Activated CD4-positive, CD25-positive, alpha-beta regulatory T cell (primary cell): ENCODE measurements around the gene EGFL8.
A peak's percentile ranks its signal among the peaks of the same experiment; 100 is the strongest.

ENCODE experiments used
- DNase-seq, 4 experiments: peaks; one replicate each; lab custom pipeline; 2025; lab: John Stamatoyannopoulos, UW

EGFL8 gene

DNA sequence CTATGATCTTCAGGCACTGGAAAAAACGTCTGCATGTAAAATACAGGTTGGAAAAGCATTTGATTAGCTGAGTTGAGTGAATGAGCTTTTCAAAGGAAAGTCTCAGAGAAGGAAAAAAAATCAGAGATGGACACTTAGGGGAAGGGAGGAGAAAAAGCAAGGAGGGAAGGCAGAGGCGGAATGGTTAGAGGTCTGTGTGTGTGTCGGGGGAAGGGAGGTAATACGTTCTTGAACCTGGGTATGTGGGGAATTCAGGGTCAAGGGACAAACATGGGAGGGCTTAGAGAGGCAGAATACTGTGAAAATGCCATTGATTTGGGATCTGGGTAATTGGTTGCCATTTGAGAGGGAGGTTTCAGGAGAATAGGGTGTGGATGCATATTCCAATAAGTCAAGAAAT, 17.7 kb upstream of the EGFL8 start:
- no peak for DNase-seq

DNA sequence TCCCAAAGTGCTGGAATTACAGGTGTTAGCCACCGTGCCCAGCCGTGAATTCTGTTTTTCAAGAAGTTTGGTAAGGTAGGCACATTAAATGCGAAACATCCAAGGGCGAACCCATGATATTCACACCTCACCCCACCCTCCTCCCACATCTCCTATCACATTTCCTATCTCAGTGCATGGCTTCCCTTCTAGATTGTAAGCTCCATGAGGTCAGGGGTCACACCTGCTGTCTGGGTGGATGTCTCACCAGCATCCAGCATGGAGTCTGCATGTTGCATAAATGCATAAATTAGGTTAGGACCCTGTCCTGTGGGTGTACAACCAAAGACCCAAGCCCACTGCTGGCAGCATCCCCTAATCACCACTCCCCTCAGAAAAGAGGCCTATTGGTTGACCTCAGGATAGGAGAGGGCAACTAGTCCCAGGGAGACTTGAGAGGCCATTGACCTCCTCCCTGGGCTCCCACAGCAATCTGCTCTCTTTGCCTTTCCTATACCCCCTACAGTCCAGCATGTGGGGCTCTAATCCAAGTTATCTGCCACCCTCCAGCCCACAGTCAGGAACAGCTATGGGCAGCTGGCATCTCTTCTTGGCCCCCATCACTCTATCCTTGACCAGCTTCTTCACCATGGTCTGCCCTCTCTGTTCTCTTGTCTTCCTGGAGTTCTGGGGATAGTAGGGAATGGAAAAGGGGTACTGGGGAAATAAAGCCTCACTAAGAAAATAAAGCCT, 16.8 kb upstream of the EGFL8 start:
- DNase-seq, result no peak

DNA sequence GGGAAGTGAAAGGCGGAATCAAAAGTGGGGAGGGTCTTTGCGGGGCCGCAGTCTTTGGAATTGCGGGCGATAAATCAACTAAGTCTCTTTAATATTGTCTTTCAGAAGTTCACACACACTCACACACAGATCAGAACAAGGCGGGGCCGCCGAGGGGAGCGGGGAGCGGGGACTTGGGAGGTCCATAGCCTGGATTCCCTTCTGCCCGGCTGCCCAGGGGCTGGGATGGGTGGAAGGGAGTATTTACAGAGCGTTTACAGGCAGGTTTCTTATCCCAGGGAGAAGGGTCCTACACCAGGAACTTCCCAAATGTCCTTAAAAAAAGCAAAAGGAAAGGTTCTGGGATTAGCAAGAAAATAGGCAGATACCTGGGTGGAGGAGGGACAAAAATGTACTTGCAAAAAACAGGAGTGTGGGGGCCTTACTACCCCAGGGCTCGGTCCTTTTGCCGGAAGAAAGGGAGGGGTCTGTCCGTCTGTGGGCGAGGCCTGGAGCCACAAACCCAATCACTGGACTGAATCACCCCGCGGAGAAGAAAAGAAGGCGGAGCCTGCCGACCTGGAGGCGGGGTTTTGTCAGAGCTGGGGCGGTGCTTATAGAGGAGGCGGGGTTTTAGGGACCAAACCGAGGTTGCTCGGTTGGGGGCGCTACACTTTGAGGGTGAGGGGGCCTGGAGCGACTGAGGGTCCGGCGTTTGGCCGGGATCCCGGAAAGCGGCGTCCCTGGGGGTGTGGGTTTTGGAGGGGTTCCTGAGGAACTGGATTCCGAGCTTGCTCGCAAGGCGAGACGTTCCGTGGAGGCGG, 15.9 kb upstream of the EGFL8 start:
- peak; percentile 37 to 57 (median 40) for DNase-seq

DNA sequence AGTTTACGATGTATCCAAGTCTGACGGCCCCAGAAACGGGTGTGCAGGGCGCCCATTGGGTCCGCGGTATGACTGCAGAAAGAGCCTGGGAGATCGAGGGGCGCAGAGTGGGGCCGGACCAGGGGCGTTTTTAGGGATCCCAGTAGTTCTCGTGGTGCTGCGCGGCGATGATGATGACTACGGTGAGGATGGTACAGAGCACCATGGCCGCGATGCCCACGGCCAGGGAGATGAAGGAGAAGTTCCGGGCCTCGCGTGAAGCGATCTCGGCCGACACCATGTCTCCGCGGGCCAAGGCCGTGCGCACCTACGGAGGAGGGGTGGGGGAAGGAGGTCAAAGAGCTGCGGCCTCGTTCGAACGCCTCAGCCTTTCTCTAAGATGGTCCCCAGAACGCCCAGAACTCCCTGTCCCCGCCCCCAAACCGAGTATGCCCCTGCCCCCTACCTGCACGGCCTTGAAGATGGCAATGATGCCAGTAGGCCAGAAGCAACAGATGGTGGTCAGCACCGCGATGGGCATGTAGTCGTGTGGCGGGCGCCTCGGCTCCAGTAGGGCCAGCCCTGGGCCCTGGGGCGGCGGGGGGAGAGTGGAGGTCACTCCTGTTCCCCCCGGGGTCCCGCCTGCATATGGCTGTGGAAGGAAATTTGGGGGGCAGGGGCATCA, 15.2 kb upstream of the EGFL8 start:
- no peak for DNase-seq

DNA sequence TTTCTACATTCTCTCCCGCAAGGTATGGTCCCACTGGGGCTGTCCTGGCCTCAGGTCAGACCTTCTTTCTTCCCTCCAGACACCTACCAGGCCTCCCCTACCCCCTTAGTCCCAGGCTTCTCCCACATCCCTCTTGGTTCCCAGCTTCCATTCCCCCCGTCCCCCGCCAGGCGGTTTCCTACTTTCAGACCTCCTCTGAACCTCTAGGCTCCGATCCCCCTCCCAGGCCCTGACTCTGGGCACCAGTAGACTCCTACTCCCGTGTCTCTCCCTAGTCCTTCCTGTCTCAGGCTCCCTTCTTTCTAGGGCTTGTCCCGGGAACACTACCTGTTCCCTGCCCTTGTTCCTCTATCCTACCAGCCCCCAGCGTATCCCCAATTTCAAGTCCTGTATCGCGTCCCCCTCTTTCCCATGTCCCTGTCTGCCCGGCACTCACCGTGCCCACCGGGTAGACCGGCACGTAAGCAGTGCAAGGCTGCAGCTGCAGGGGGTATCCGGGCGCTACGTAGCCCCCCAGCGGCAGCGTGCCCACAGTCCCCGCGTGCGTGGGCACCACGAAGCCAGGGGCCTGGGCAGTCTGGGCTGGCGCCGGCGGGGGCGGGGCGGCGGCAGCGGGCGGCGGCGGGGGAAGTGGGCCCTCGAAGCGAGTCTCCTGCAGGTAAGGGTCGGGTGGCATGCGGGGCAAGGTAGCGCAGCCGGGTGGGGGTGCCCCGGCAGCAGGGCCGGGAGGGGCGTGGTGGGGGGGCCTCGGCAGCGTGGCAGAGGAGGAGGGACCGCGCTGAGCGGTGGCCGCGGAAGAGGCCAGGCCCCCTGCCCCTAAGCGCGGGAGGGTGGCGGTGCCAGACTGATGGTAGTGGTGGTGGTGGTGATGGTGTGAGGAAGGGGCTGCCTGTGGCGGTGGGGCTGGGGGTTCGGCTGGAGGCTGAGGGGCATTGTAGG, 14.2 kb upstream of the EGFL8 start:
- DNase-seq, result no peak

DNA sequence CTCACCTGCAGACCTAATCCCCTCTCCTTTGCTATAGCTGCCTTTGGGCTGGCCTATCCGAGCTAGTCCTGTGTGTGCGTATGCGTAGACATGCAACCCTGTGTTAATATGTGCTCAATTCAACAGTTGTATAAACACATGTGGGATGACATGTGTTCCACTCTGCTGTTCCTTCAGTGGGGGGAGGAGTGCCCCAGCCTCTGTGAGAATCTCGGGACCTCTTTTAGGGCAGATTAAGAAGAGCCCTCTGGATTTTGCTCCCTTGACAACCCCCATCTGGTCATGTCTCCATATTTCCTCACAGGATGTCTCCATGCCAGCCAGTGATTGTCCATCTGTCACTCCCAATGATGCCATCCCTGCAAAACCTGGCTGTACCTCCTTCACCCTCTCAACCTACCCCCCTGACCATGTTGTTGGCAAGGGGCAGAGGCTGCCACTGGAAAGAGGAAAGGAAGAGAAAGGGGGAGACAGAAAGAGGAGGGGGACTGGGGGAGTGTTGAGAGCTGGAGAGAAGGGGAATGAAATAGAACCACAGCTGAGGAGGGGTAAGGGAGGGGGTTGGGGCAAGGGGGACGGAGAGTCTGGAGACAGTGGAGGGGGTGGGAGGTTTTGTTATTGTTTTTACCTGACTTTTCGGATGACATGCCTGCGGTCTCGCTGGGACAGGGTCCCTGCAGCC, 13.1 kb upstream of the EGFL8 start:
- DNase-seq, result no peak

DNA sequence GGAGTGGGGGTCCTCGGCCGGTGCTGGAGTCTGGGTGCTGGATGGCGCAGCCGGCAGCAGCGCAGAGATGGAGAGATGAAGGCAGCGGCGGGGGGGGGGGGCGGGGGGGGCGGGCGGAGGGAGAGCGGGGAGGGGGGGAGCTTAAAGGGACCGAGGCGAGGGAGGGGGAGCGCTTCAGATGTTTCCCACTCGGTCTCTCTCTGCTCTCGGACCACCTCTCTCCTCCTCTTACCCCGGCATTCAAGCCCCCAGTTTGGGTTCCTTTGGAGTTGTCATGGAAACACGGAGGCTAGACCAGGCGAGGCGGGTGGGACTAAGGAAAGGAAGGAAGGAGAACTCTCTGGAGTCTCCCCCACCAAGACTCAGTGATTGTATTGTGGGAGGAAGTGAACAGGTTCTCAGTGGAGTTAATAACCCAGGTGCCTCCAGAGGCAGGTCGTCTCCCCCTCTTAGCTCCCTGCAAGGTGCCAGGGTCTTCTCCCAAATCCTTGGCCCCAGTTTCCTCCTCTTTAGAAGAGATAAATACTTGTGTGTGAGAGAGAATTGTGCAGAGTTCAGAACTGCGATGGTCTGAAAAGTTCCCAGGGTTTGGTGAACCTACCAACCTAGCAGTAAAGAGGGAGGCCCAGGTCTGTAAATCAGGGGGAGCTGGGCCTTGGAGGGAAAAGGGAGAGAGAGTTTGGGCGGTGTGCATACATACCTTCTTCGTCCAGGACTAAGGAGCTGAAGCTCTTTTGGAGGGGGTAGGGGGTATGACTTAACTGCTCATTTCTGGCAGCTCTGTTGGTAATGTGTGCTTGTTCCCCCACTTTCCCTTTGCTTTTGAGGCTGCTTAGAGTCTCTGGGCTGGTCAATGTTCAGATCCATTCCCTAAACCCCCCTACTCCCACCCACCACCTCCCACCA, 12.3 kb upstream of the EGFL8 start, which contains the start of gene PRRT1:
Gene PRRT1, minus strand, starts transcription at position 77 of the 906 bp plus-strand sequence. CDS start 112 bp downstream, outside the sequence.
- DNase-seq, result no peak

DNA sequence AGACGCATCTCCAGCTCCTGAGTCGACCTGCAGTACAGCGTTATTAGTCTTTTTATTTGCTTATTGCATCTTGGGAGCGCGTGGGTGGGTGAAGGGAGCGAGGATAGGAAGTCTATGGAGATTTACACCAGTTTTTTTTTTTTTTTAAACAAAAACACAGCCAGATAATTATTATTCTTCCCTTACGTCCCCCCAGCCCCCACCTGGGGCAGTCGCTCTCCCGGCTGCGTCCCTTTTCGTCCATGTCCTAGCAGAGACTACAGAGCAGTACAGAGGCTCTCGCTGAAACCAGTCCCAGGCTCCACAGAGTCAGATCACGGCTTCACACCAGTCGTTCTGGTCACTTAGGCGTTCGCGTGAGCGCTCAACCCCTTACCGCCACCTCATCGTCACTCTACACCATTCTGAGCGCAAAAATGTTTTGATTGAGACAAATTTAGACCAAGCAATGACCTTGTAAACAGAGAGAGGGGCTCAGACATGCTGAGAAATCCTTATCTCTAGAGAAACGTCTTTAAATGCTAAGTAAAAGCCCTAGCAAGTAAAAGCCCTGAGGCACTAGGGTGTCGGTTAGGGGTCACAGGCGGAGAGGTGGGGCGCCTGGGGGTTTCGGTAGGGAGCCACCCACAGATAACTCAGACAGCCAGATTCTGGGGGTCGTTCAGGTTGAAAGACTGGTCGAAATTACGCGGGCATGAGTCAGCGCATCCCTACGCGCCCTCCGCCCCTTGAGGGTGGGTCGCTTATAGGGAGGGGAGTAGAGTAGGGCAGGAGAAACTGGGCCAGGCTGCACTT, 11.4 kb upstream of the EGFL8 start:
- DNase-seq, result no peak

DNA sequence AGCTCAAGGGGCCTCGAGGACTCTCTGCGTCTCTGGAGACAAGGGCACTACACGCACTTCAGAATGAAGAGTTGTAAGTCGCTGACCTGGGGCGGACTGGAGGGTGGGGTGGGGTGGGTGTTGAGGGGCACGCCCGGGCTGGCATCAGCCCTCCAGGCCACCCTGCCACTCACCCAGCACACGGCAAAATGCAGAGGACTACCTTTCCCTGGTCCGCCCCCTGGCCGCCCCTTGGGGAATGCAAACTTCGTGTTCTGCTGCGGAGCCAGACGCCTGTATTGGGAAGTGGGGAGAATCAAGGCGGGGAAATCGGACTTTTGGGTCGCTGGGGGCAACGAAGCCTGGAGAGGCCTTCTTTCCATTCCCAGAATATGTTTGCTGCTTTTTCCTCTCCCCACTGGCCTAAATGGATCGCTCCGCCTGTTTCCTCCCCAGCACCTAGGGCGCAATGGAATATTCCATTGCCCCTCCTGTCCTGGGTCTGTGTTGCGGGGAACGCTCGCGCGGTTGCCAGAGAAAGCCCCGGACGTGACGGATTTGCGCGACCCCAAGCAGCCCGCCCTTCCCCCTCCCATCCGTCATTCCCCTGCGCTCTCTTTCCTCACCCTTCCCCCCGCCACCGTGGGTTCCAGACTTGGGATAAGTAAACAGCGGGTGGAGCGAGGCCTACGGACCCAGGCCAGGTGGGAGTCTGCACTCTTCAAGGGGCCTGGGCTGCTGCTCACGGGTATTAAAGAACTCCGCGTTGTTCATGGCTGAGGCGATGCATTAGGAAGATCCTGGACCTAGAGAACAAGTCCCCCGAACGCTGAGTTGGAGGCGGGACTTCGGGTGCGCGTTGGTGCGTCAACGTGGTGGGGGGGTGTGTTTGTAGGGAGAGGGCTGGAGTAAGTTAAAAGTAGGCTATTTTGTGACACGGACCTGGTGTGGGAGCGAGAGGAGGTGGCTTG, 10.6 kb upstream of the EGFL8 start, which contains the start of gene PPT2:
Gene PPT2, plus strand, starts transcription at position 578 of the 950 bp plus-strand sequence. CDS start 454 bp downstream, outside the sequence.
- DNase-seq, result peak; percentile 27 to 56 (median 36)

DNA sequence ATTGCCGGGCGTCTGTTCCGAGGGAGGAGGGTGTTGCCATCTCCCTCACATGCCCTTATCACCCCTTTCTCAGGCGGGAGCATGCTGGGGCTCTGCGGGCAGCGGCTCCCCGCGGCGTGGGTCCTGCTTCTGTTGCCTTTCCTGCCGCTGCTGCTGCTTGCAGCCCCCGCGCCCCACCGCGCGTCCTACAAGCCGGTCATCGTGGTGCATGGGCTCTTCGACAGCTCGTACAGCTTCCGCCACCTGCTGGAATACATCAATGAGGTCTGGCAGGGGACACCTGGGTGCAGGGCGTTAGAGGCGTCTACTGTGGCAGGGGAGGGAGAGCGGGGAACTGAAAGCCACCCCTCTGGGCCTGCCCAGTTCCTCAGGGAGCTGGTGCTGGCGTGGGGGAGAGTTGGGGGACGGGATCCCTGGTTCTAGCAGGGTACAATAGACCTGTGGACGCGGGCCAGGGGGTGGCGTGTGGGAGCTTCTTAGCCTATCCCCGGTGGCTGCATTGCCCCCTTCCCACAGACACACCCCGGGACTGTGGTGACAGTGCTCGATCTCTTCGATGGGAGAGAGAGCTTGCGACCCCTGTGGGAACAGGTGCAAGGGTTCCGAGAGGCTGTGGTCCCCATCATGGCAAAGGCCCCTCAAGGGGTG, 9.8 kb upstream of the EGFL8 start:
- peak; percentile 13 to 38 (median 22) for DNase-seq

DNA sequence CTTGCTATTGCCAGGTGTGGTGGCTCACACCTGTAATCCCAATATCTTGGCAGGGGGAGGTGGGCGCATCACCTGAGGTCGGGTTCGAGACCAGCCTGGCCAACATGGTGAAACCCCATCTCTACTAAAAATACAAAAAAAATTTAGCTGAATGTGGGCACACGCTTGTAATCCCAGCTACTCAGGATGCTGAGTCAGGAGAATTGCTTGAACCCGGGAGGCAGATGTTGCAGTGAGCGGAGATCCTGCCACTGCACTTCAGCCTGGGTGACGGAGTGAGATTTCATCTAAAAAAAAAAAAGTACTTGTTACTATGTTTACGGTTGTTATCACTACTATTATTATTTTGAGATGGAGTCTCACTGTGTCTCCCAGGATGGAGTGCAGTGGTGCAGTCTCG, 7.5 kb upstream of the EGFL8 start:
- no peak for DNase-seq

DNA sequence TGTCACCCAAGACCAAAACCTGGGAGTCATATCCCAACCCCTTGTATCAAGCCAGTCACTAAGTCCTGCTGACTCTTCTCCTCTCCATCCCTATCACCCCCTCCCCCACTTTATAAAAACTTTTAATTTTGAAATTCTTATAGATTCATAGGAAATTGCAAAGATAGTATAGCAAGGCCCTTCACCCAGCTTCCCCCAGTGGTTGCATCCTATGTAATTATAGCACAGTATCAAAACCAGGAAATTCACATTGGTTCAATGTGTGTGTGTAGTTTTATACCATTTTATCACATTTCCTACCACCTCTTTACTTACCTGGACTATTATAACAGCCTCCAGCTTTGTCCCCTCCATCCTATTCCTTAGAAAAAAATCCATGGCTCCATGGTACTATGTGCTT, 6.3 kb upstream of the EGFL8 start:
- no peak for DNase-seq

DNA sequence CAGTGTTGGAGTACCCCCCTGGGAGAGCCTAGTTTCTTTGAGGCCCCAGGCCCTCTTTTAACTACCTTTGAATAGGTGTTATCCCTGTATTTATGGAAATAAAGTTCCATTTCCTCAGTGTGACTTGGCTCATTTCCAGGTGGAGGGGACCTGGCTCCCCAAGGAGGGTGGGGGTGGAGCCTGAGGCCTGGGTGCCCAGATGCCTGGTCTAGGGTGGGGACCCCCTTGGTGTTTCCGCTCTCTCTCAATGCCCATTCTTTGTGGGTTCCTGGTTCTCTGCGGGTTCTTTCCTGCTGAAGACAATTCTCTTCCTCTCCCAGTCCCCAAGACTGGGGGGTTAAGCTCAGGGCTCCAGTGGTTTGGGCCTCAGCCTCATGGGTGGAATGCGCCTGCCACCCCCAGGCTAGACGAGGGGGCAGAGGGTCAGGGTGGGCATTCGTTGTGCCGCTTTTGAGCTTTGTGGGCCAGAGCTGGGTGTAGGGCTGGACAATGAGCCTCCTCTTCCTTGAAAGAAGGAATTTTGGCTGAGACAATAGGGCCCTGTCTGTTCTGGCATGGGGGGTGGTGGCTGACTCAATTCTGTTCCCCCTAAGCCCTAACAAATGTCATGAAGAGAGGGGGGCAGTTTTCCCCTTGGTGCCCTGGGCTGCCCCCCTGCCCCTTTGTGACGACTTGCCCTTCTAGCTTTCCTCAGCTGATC, 686 bp upstream of the EGFL8 start:
- no peak for DNase-seq

DNA sequence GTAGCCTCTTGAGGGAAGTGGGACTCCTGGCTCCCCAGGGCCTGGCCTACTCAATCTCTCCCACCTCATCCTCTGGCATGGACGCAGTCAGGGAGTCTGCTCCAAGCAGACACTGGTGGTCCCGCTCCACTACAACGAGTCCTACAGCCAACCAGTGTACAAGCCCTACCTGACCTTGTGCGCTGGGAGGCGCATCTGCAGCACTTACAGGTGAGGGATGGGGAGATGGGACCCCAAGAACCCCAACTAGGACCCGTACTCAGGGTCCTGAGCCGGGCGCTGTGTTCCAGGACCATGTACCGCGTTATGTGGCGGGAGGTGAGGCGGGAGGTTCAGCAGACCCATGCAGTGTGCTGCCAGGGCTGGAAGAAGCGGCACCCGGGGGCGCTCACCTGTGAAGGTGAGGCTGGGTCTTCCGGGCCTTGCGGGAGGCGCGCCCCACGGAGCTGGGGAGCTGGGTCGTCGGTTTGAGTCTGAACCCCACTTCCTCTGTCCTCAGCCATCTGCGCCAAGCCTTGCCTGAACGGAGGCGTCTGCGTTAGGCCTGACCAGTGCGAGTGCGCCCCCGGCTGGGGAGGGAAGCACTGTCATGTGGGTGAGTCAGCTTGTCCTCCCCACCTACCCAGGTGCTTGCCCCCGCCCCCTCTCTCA, 2.1 kb downstream of the EGFL8 start:
- no peak for DNase-seq

DNA sequence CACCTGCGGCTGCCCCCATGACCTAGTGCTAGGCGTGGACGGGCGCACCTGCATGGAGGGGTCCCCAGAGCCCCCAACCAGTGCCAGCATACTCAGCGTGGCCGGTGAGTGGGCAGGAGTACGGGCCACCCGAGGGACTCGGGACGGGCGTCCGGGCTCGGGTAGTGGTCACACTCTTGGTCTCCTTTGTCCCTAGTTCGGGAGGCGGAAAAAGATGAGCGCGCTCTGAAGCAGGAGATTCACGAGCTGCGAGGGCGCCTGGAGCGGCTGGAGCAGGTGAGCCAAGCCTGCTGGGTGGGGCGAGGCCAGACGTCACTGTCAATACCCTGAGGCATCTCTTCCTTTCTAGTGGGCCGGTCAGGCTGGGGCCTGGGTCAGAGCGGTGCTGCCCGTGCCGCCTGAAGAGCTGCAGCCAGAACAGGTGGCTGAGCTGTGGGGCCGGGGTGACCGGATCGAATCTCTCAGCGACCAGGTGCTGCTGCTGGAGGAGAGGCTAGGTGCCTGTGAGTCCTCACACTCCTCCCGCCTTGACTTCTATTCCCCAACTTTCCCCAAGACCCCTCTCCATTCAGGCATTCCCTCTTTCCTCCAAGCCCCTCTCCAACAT, 2.9 kb downstream of the EGFL8 start:
- no peak for DNase-seq

DNA sequence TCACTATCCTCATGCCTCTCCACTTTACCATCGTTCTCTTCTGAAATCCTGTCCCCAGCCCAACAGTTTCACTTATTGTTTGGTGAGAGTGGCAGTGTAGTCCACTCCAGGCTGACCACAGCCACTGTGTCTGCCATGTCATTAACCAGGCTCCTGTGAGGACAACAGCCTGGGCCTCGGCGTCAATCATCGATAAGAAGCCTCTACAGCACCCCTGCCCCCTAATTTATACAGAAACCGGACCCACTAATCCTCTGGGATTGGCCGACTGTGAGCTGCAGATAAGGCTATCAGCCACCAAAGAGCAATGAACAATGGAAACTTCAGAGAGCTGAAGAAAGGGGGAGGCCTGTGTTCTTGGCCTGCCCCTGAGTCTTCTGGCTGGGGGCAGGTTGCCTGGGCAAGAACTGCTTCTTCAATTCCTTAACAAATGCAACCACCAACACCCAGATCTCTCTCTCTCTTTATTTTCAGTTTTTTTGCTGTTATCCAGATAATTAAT, 3.4 kb downstream of the EGFL8 start:
- no peak for DNase-seq
